Gastroesophageal sphincter (tissue), 3 donors: ENCODE data around the gene WWP2.
"Not testable (repeated sequence)": the region's sequence is repeated elsewhere in the genome, so short reads cannot be mapped to it uniquely, and the experiment has no call there.

Experiments
- CTCF ChIP-seq, 4 experiments: fragments of 200-600 bp in 2 of 4; fragments of 450-650 bp in 2 of 4; sonication (generic) in 1 of 4; IDR thresholded peaks; one replicate each; pipeline ENCODE4 v1.5.1; 2017 to 2019; ENCODE audit warnings: antibody characterized with exemption in 4 of 4, mild to moderate bottlenecking in 2 of 4, moderate library complexity in 2 of 4
- POLR2A ChIP-seq, 2 donors: fragments of 450-650 bp; IDR thresholded peaks; one replicate each; pipeline ENCODE4 v1.6.1; 2017; ENCODE audit warnings: antibody characterized with exemption in 2 of 2, mild to moderate bottlenecking in 2 of 2, moderate library complexity in 1 of 2

GRCh38 chr16:69964960-69965660 lies 203.0 kb downstream of the WWP2 start:
- TF ChIP-seq POLR2A (IDR thresholded peaks at IDR 0.05): peak in 1 of 2 donors; percentile 20
- not testable (repeated sequence) for TF ChIP-seq CTCF (IDR thresholded peaks at IDR 0.05)
